ENCODE data around the gene FOXE1. TPM values are rescaled to one million over a fixed set of nuclear protein-coding genes. Genes with fewer than 3 reads are reported as not detected.

The FOXE1 gene
- total RNA-seq (2014; rRNA removed; shearing (Covaris generic); ENCODE audit: low replicate concordance) = not detected in 2 replicates

DNA sequence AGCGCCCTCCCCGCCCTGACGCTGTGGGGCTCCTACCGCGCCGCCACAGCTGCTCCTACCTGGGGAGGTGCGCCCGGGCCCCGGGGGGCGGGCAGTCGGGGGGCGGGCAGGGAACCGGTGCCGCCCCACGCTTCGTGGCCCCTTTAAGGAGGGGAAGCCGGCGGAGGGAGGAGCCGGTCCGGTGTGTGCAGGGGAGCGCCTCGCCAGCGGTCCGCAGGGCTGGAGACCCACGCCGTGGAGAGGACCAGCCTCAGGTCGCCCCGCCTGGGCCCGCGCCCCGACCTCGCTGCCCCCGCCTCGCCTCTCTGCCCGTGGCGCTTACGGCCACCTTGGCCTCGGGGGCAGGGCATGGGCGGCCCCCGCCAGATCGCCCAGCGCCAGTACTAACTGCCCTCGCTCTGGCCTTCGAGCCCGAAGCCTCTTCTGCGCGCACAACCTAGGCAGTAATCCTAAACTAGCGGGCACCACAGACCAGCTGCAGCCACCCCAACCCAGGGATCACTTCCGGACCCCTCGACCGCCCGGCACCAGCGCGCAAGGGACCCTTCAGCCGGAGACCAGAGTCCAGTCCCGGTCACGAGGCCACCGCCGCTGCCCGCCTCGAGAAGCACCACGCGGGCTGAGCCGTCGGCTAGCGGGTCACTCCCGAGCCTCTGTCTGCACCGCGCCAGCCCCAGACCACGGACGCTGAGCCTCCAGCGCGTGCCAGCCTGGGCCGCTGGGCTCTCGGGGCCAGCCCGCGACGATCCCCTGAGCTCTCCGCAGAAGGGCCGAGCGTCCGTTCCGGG, at the start of gene FOXE1:
Gene FOXE1 (plus strand): TSS at position 171 of the 788 bp plus-strand sequence. CDS start 689 bp downstream, outside the sequence.
- H3K4me1 ChIP-seq (ENCODE audit: low read length) = no peaks in the 10 kb centered on the region
- DNase-seq = no peak
- no peak within 1 kb of the TSS for H3K27ac ChIP-seq (ENCODE audit: low read length)
- H3K9ac ChIP-seq (ENCODE audit: low read length) = no peak within 1 kb of the TSS
- H3K4me3 ChIP-seq (ENCODE audit: low read length) = no peak within 1 kb of the TSS
- no peaks in the 10 kb centered on the region for H3K9me3 ChIP-seq (ENCODE audit: low read length)
- H3K36me3 ChIP-seq (ENCODE audit: insufficient read depth, low read length) = no peaks in the 10 kb centered on the region
- no peak within 1 kb of the TSS for H2AFZ ChIP-seq (ENCODE audit: low read length)
- H4K20me1 ChIP-seq (ENCODE audit: insufficient read depth, low read depth, low read length) = no peaks in the 10 kb centered on the region
- H3K27me3 ChIP-seq (ENCODE audit: low read length) = no peaks in the 10 kb centered on the region
- no peak within 1 kb of the TSS for H3K4me2 ChIP-seq (ENCODE audit: low read depth, low read length, poor library complexity, severe bottlenecking)
- no peaks in the 10 kb centered on the region for H3K79me2 ChIP-seq (ENCODE audit: low read length)
- no peaks in the 10 kb centered on the region for H3K9me2 ChIP-seq (replicated peaks; ENCODE audit: insufficient read depth, low read length)

DNA sequence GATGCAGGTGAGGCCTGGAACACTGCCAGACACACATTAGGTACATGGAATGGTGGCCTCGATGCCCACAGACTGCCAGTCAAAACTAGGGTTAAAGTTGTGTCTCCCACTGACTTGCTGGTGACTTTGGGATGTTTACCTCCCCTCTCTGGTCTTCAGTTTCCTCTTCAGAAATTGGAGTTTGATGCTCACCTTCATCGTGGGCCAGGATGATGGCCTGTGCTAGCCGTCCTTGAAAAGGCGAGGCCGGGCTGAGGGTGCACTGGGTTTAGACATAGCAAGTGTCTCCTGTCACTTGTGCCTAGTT, 49.0 kb upstream of the FOXE1 start:
- Histone ChIP-seq H3K36me3 (ENCODE audit: insufficient read depth, low read length) (no peaks in the 10 kb centered on the region), H3K4me2 (ENCODE audit: low read depth, low read length, poor library complexity, severe bottlenecking) (peak overlapping the region; percentile 70), H3K27me3 (ENCODE audit: low read length) (no peaks in the 10 kb centered on the region), H3K4me1 (ENCODE audit: low read length) (peaks cover 11% of the 10 kb centered on the region), H3K9me2 (replicated peaks; ENCODE audit: insufficient read depth, low read length) (no peaks in the 10 kb centered on the region), H3K4me3 (ENCODE audit: low read length) (peak overlapping the region; percentile 65; the same call in 1 of the 2 replicates), H4K20me1 (ENCODE audit: insufficient read depth, low read depth, low read length) (no peaks in the 10 kb centered on the region), H3K9me3 (ENCODE audit: low read length) (no peaks in the 10 kb centered on the region), H3K79me2 (ENCODE audit: low read length) (no peaks in the 10 kb centered on the region), H2AFZ (ENCODE audit: low read length) (peak overlapping the region; percentile 84), H3K27ac (ENCODE audit: low read length) (no peak overlapping the region), H3K9ac (ENCODE audit: low read length) (peak overlapping the region; percentile 60)
- DNase-seq = no peak

DNA sequence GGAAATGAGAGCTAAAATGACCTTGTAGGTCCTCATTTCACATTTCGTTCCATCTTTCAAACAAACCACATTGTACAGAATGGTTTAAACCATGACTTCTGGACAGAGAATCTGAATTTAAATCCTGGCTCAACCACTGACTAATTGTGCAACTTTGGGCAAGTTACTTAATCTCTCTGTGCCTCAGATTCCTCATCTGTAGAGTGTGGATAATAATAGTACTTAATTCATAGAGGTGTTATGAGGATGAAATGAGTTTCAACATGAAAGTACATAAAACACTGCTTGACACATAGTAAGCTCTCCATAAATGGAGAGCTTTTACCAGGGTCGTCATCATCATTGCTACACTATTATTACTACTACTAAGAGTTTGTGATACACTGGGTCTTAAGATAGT, 46.3 kb upstream of the FOXE1 start:
- H3K9me3 ChIP-seq (ENCODE audit: low read length) = no peaks in the 10 kb centered on the region
- H3K4me1 ChIP-seq (ENCODE audit: low read length) = peaks cover 11% of the 10 kb centered on the region
- H3K36me3 ChIP-seq (ENCODE audit: insufficient read depth, low read length) = no peaks in the 10 kb centered on the region
- H3K79me2 ChIP-seq (ENCODE audit: low read length) = no peaks in the 10 kb centered on the region
- no peak overlapping the region for H3K27ac ChIP-seq (ENCODE audit: low read length)
- H3K27me3 ChIP-seq (ENCODE audit: low read length) = no peaks in the 10 kb centered on the region
- H2AFZ ChIP-seq (ENCODE audit: low read length) = no peak overlapping the region
- no peak for DNase-seq
- no peak overlapping the region for H3K9ac ChIP-seq (ENCODE audit: low read length)
- H3K9me2 ChIP-seq (replicated peaks; ENCODE audit: insufficient read depth, low read length) = no peaks in the 10 kb centered on the region
- H3K4me3 ChIP-seq (ENCODE audit: low read length) = no peak overlapping the region
- no peaks in the 10 kb centered on the region for H4K20me1 ChIP-seq (ENCODE audit: insufficient read depth, low read depth, low read length)
- H3K4me2 ChIP-seq (ENCODE audit: low read depth, low read length, poor library complexity, severe bottlenecking) = no peak overlapping the region

DNA sequence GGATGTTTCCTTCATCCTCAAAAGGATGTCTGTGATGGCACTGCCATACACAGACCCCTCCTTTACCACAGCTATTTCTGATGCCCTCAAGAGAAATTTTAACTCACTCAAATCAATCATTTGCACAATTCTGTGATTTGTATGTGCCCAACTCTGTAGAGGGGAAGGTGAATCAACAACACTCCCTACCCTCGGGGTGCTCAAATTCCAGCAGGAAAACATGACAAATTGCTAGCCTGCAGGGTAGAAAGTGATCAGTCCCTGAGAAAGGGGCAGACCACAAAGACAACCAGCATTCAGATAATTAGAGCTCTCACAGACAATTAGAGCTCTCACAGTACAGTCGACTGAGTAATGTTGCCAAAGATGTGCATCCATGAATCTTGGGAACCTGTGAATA, 45.3 kb upstream of the FOXE1 start:
- Histone ChIP-seq H2AFZ (ENCODE audit: low read length) (no peak overlapping the region), H3K4me3 (ENCODE audit: low read length) (no peak overlapping the region), H3K4me1 (ENCODE audit: low read length) (peaks cover 11% of the 10 kb centered on the region), H3K9me2 (replicated peaks; ENCODE audit: insufficient read depth, low read length) (no peaks in the 10 kb centered on the region), H3K79me2 (ENCODE audit: low read length) (no peaks in the 10 kb centered on the region), H3K27me3 (ENCODE audit: low read length) (no peaks in the 10 kb centered on the region), H3K9me3 (ENCODE audit: low read length) (no peaks in the 10 kb centered on the region), H3K9ac (ENCODE audit: low read length) (no peak overlapping the region), H3K36me3 (ENCODE audit: insufficient read depth, low read length) (no peaks in the 10 kb centered on the region), H3K27ac (ENCODE audit: low read length) (no peak overlapping the region), H3K4me2 (ENCODE audit: low read depth, low read length, poor library complexity, severe bottlenecking) (no peak overlapping the region), H4K20me1 (ENCODE audit: insufficient read depth, low read depth, low read length) (no peaks in the 10 kb centered on the region)
- no peak for DNase-seq

DNA sequence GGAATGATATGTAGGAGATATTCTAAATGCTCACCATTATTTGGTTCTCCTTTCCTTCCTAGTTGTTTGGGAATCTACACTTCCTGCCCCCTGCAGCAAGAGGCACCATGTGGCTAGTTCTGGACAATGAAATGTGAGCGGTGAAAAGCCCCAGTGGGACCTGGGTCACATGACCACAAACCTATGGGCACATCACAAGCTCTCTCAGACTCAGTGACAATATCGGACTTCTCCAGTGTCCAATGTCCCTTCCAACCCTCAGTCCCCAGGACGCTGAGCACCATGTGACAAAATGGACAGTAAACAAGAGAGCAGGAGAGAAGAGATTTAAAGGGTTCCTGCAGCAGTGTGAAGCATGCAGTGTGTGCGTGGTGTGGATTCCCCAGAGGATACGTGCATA, 44.6 kb upstream of the FOXE1 start:
- no peaks in the 10 kb centered on the region for H3K9me2 ChIP-seq (replicated peaks; ENCODE audit: insufficient read depth, low read length)
- no peak for DNase-seq
- H3K27me3 ChIP-seq (ENCODE audit: low read length) = no peaks in the 10 kb centered on the region
- H3K36me3 ChIP-seq (ENCODE audit: insufficient read depth, low read length) = no peaks in the 10 kb centered on the region
- H4K20me1 ChIP-seq (ENCODE audit: insufficient read depth, low read depth, low read length) = no peaks in the 10 kb centered on the region
- H3K79me2 ChIP-seq (ENCODE audit: low read length) = no peaks in the 10 kb centered on the region
- H3K9me3 ChIP-seq (ENCODE audit: low read length) = no peaks in the 10 kb centered on the region
- H2AFZ ChIP-seq (ENCODE audit: low read length) = peak overlapping the region; percentile 52; the same call in 1 of the 2 replicates
- no peak overlapping the region for H3K9ac ChIP-seq (ENCODE audit: low read length)
- H3K4me2 ChIP-seq (ENCODE audit: low read depth, low read length, poor library complexity, severe bottlenecking) = peak overlapping the region; percentile 29
- no peak overlapping the region for H3K4me3 ChIP-seq (ENCODE audit: low read length)
- H3K4me1 ChIP-seq (ENCODE audit: low read length) = peaks cover 7% of the 10 kb centered on the region
- no peak overlapping the region for H3K27ac ChIP-seq (ENCODE audit: low read length)

DNA sequence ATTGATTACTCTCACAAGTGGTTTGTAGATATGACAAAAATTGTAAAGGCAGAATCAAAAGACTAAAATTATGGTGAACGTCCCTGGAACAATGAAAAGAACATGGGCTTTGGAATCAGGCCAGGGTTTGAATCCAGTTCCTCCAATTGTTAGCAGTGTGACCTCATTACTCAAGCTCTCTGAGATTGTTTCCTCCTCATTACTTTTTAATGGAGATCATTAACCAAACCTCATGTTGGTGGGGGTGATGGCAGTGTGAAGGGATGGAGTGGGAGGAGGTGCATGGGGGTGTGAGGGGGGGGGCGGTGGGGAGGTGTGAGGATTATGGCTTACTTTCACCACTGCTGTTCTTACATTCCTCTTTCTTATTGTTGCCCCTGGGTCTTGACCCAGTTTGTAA, 44.1 kb upstream of the FOXE1 start:
- DNase-seq = no peak
- Histone ChIP-seq H4K20me1 (ENCODE audit: insufficient read depth, low read depth, low read length) (no peaks in the 10 kb centered on the region), H3K27me3 (ENCODE audit: low read length) (no peaks in the 10 kb centered on the region), H3K4me1 (ENCODE audit: low read length) (peaks cover 1% of the 10 kb centered on the region), H2AFZ (ENCODE audit: low read length) (no peak overlapping the region), H3K27ac (ENCODE audit: low read length) (no peak overlapping the region), H3K4me2 (ENCODE audit: low read depth, low read length, poor library complexity, severe bottlenecking) (no peak overlapping the region), H3K9ac (ENCODE audit: low read length) (no peak overlapping the region), H3K9me2 (replicated peaks; ENCODE audit: insufficient read depth, low read length) (no peaks in the 10 kb centered on the region), H3K79me2 (ENCODE audit: low read length) (no peaks in the 10 kb centered on the region), H3K4me3 (ENCODE audit: low read length) (no peak overlapping the region), H3K36me3 (ENCODE audit: insufficient read depth, low read length) (no peaks in the 10 kb centered on the region), H3K9me3 (ENCODE audit: low read length) (no peaks in the 10 kb centered on the region)

DNA sequence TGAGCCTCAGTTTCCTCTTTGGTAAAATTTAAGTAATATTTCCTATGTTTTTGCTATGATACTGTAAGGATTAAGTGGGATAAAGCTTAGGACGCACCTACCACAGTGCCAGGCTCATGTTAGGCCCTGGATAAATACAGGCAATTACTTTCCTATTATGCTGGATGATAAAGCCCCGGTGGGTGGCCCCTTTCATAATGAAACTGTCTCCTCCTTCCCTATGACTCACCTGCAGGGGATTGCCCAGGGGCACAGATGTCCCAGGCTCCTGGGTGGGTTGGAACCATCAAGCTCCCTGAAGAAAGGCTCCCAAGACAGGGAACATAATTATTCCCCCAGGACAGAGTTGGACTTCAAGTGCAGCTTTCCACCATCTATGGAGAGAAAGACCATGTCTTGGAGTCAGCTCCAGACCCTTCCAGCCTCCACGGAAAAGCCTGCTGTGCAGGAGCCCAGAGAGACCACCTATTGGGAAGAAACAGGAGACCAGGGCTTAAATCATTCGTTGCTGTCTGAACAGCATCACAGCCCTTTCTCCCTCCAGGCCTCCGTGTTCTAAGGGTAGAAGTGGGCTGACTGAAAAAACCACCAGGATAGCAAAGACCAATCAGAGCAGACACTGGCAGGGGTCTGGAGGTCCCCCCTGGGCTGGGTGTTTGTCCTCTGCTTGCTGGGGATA, 43.2 kb upstream of the FOXE1 start:
- Histone ChIP-seq H4K20me1 (ENCODE audit: insufficient read depth, low read depth, low read length) (no peaks in the 10 kb centered on the region), H3K4me3 (ENCODE audit: low read length) (no peak overlapping the region), H3K4me1 (ENCODE audit: low read length) (no peaks in the 10 kb centered on the region; the same call in 1 of the 2 replicates), H2AFZ (ENCODE audit: low read length) (no peak overlapping the region), H3K27ac (ENCODE audit: low read length) (no peak overlapping the region), H3K27me3 (ENCODE audit: low read length) (no peaks in the 10 kb centered on the region), H3K9ac (ENCODE audit: low read length) (no peak overlapping the region), H3K4me2 (ENCODE audit: low read depth, low read length, poor library complexity, severe bottlenecking) (no peak overlapping the region), H3K79me2 (ENCODE audit: low read length) (no peaks in the 10 kb centered on the region), H3K9me2 (replicated peaks; ENCODE audit: insufficient read depth, low read length) (no peaks in the 10 kb centered on the region), H3K36me3 (ENCODE audit: insufficient read depth, low read length) (no peaks in the 10 kb centered on the region), H3K9me3 (ENCODE audit: low read length) (no peaks in the 10 kb centered on the region)
- no peak for DNase-seq

DNA sequence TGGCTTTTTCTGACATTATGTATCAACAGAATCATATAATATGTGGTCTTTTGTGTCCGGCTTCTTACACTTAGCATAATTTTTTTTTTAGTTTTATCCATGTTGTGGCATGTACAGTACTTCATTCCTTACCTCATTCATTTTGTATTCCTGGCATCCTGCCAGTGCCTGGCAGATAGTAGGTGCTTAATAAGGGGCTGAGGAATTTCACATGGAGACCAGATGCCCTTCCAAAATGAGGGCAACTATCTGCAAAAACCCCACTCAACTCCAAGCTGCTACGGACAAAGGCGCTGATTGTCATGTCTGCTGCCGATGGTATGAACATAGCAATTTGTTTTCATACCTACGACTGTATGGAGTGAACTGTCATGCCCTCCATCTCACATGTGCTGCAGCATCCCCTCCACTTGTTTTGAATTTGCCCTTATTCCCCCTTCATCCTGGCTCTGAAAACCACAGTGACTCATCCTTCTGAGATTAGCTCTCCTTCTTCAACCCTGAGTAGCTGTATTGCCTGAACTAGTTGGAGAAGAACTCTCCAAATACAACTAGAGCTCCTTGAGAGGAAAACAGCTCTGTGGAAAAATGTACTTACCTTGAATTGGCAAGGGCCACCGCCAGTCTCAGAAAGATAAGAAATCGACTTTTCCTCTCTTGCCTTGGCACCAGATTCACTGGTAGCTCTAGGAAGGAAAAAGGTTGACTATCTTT, 41.3 kb upstream of the FOXE1 start:
- no peak overlapping the region for H3K4me2 ChIP-seq (ENCODE audit: low read depth, low read length, poor library complexity, severe bottlenecking)
- no peak overlapping the region for H3K9ac ChIP-seq (ENCODE audit: low read length)
- no peak overlapping the region for H3K4me3 ChIP-seq (ENCODE audit: low read length)

More for the DNA sequence above, 41.3 kb upstream of the FOXE1 start:
- Histone ChIP-seq H3K27ac (ENCODE audit: low read length) (no peak overlapping the region), H4K20me1 (ENCODE audit: insufficient read depth, low read depth, low read length) (no peaks in the 10 kb centered on the region), H3K36me3 (ENCODE audit: insufficient read depth, low read length) (no peaks in the 10 kb centered on the region), H3K4me1 (ENCODE audit: low read length) (no peaks in the 10 kb centered on the region; the same call in 1 of the 2 replicates), H3K27me3 (ENCODE audit: low read length) (no peaks in the 10 kb centered on the region), H3K79me2 (ENCODE audit: low read length) (no peaks in the 10 kb centered on the region), H2AFZ (ENCODE audit: low read length) (no peak overlapping the region), H3K9me3 (ENCODE audit: low read length) (no peaks in the 10 kb centered on the region), H3K9me2 (replicated peaks; ENCODE audit: insufficient read depth, low read length) (no peaks in the 10 kb centered on the region)
- DNase-seq = no peak

Data from Karpas-422 (cell line).